ENCODE measurements around the gene CGB3.
"Not testable (repeated sequence)": the region's sequence is repeated elsewhere in the genome, so short reads cannot be mapped to it uniquely, and the experiment has no call there.

CGB3 gene

DNA sequence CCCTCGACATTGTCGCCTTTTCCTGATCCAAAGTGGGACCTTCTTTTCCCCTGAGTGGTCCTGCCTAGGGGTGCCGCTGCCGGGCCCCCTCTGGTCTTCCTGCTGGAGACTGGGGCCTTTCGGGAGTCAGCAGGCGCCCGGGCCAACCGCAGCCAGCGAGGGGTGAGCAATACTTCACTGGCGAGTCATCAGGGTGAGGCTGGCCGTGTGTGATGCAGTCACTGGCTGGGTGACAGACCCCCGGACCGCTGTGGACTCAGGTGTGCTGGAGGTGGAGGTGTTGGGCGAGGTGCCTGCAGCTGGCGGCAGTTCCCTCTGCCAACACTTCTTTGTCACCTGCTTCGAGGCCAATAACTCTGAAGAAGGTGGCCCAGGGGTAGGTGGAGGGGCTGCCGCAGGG, 18.0 kb upstream of the CGB3 start:
- no peak for DNase-seq

DNA sequence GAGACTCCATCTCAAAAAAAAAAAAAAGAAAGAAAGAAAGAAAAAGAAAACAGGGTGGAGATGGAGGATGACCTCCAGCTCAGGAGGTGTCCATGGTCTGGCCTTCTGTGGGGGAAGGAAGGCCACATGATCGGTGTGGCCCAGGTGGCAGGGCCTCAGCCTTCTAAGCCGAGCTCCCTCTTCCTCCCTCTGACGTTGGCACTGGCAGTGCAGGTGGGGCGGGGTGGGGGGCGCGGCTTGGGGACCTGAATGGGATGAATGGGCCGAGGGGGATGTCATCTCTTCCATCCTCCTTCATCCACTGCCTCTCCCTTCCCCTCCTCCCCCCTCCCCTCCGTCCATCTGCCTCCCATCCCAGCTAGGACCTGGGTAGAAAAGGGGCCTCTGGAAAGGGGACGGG, 15.6 kb upstream of the CGB3 start:
- DNase-seq: not testable (repeated sequence)

DNA sequence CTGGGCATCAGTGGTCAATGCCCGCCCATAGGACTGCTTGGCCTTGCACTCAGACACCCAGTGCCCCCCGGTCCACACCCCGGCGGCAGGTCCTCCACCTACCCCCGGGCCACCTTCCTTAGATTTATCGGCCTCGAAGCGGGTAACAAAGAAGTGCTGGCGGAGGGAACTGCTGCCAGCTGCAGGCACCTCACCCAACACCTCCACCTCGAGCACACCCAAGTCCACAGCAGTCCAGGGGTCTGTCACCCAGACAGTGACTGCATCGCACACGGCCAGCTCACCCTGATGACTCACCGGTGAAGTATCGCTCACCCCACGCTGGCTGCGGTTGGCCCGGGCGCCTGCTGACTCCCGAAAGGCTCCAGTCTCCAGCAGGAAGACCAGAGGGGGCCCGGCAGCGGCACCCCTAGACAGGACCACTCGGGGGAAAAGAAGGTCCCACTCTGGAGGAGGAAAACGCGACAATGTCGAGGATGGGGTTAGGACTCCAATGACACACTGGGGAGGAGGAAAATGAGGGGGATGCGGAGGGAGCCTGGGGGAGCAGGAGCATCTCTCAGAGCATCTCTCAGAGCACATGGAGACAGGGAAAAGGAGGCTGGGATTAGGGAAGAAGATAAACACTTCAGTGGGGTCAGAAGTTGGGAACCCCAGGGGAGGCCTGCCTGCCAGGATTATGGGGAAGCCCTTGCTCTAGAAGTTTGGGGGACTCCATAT, 14.6 kb upstream of the CGB3 start:
- DNase-seq: not testable (repeated sequence)

DNA sequence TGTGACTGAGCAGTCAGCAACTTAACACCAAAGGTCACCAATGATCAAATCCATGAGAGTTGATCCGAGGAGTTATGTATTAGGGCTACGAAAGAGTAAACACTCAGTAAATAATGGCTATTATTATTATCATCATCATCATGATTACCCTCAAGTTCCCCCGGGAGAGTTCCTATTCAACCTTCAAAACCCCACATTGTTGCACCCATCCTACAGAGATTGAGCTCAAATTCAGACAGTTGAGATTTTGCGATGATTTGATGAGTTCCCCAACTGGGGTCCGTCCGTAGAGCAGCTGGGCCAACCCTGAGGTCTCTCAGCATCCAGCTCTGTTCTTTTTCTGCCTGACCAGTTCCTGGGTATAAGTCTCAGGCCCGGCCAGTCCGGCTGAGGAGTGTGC, 14.0 kb upstream of the CGB3 start:
- DNase-seq: not testable (repeated sequence)

DNA sequence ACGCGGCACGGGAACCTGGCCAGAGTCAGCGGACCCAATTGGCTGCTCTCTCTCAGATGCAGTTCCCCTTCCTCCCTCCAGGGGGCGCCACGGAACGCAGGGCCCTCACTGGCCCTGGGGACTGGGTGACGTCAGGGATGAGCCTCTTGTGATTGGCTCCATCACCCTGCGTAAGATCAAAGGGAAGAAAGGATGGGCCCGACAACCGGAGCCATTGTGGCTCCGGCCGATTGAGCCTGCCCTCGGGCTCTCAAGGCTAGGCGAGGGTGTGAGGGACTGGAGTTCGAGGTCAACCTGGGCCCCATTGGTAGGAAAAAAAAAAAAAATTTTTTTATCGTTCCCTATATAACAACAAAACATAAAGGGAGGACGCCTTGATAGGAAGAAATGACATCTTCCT, 12.7 kb upstream of the CGB3 start, which contains the start of gene CGB1:
TSS of gene CGB1 (minus strand) at position 81 of the 400 bp plus-strand sequence. CDS start 184 bp downstream, outside the sequence.
- not testable (repeated sequence) for DNase-seq

DNA sequence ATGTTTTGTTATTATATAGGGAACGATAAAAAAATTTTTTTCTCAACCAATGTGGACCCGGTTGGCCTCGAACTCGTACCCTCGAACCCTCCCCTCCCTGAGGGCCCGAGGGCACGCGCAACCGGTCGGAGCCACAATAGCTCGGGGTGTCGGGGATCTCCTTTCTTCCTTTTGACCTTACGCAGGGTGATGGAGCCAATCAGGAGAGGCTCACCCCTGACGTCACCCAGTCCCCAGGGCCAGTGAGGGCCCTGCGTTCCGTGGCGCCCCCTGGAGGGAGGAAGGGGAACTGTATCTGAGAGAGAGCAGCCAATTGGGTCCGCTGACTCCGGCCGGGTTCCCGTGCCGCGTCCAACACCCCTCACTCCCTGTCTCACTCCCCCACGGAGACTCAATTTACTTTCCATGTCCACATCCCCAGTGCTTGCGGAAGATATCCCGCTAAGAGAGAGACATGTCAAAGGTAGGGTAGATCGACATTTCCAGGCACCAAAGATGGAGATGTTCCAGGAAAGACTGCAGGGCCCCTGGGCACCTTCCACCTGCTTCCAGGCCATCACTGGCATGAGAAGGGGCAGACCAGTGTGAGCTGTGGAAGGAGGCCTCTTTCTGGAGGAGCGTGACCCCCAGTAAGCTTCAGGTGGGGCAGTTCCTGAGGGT, 7.6 kb upstream of the CGB3 start, which contains the start of gene CGB2:
TSS of gene CGB2 (plus strand) at position 249 of the 660 bp plus-strand sequence. CDS start at position 455, 206 bp downstream.
- not testable (repeated sequence) for DNase-seq

DNA sequence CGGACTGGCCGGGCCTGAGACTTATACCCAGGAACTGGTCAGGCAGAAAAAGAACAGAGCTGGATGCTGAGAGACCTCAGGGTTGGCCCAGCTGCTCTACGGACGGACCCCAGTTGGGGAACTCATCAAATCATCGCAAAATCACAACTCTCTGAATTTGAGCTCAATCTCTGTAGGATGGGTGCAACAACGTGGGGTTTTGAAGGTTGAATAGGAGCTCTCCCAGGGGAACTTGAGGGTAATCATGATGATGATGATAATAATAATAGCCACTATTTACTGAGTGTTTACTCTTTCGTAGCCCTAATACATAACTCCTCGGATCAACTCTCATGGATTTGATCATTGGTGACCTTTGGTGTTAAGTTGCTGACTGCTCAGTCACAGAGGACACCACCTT, 6.2 kb upstream of the CGB3 start:
- DNase-seq: not testable (repeated sequence)

DNA sequence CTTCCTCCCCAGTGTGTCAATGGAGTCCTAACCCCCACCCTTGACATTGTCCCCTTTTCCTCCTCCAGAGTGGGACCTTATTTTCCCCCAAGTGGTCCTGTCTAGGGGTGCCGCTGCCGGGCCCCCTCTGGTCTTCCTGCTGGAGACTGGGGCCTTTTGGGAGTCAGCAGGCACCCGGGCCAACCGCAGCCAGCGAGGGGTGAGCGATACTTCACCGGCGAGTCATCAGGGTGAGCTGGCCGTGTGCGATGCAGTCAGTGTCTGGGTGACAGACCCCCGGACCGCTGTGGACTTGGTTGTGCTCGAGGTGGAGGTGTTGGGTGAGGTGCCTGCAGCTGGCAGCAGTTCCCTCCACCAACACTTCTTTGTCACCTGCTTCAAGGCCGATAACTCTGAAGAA, 5.6 kb upstream of the CGB3 start:
- not testable (repeated sequence) for DNase-seq

DNA sequence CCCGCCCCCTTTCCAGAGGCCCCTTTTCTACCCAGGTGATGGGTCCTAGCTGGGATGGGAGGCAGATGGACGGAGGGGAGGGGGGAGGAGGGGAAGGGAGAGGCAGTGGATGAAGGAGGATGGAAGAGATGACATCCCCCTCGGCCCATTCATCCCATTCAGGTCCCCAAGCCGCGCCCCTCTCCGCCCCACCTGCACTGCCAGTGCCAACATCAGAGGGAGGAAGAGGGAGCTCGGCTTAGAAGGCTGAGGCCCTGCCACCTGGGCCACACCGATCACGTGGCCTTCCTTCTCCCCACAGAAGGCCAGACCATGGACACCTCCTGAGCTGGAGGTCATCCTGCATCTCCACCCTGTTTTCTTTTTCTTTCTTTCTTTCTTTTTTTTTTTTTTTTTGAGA, 4.6 kb upstream of the CGB3 start:
- DNase-seq: not testable (repeated sequence)

DNA sequence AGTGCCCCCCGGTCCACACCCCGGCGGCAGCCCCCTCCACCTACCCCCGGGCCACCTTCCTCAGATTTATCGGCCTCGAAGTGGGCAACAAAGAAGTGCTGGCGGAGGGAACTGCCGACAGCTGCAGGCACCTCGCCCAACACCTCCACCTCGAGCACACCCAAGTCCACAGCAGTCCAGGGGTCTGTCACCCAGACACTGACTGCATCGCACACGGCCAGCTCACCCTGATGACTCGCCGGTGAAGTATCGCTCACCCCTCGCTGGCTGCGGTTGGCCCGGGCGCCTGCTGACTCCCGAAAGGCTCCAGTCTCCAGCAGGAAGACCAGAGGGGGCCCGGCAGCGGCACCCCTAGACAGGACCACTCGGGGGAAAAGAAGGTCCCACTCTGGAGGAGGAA, 1.5 kb upstream of the CGB3 start:
- not testable (repeated sequence) for DNase-seq

DNA sequence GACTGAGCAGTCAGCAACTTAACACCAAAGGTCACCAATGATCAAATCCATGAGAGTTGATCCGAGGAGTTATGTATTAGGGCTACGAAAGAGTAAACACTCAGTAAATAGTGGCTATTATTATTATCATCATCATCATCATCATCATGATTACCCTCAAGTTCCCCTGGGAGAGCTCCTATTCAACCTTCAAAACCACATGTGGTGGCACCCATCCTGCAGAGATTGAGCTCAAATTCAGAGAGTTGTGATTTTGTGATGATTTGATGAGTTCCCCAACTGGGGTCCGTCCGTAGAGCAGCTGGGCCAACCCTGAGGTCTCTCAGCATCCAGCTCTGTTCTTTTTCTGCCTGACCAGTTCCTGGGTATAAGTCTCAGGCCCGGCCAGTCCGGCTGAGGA, 955 bp upstream of the CGB3 start:
- DNase-seq: not testable (repeated sequence)

DNA sequence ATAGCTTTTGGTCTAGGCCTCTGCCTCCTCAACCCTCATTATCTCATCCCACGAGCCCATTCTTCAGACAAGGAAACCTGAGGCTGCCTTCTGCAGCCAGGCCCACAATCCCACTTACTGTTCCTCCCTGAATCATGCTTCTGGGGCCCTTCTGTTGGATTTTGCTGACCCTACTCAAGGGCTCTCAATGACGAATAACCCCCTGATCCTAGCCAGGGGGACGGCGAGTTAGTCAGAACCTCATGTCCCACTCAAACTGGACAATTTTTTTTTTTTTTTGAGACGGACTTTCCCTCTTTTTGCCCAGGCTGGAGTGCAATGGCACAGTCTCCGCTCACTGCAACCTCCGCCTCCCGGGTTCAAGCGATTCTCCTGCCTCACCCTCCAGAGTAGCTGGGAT, 2.0 kb downstream of the CGB3 start:
- DNase-seq: no peak

DNA sequence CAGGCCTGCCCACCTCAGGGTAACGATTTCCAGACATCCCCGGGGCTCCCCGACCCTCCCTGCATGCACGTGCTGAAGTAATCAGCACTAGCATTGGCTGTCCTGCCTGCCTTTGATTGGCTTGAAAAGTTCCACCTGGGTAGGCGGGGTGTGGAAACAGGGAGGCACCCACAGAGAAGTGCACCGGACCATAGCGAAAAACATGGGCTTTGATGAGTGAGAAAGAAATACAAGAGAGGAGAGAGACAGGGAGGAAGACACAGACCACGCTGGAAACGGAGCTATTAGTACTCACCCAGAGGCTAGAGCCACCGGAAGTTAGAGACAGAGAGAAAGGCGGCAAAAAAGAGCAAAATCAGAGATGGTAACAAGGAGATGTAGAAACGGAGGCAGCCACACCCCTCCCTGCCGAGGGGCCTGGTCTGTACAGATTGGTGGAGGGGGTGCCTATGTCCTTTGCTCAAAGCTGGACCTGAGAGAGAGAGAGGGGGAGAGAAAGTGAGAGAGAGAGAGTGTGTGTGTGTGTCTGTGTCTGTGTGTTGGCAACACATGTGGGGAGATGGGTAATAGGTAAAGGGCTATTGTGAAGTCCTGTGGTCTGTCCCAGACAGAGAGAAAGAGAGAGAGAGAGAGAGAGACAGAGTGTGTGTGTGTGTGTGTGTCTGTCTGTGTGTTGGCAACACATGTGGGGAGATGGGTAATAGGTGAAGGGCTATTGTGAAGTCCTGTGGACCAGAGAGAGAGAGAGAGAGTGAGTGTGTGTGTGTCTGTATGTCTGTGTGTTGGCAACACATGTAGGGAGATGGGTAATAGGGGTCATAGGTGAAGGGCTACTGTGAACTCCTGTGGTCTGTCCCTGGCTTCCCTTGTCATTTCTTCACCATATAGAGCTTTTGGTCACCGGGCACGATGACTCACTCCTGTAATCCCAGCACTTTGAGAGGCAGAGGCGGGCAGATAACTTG, 2.9 kb downstream of the CGB3 start:
- no peak for DNase-seq

DNA sequence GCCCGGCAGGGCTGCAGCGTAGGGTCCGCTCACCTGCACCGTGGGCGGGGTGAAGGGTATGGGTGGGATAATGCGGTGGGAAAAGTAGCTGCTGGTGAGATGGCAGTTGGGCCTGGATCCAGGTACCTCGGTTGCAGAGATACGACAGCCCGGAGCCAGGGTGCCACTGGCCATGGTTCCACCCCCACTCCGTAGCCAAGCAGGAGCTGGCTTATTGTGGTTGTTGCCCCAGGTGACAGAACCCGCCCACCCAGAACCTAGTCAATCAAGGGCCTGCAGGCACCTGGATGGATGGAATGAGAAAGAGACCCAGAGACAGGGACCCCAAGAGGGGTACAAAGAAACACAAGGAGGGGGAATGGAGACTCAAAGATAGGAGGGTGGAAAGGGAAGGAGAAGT, 3.8 kb downstream of the CGB3 start:
- no peak for DNase-seq

DNA sequence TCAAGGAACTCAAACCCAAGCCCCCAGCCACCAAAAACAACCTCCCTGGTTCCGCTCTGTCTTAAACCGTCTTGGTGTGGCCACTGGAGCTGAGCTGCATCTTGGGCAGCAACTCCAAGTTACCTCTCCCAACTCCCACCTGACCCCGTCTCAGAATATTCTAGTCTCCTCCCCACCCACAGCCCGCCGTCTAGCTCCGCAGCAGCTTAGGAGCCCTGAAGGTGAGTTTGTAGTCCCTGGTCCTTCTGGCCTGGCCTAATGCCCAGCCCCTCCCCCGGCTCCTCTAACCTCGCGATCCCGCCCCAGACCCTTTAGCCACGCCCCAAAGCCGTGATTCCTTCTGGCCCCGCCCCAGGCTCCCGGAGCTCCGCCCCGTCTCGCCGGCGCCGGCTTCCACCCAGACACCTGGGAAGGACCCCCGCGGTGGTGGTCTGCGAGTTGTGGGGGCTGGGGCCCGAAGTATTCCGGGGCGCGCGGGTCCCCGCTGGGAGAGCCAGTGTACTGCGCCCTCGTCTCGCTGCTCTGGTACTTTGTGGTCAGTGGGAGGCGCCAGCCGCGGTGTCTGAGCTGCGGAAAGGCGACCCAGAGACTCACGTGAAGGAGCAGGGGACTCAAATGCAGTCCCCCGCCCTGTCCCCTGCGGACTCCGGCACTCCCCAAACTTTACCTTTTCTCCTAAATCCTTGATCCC, 4.7 kb downstream of the CGB3 start:
- peak; percentile 47 for DNase-seq

DNA sequence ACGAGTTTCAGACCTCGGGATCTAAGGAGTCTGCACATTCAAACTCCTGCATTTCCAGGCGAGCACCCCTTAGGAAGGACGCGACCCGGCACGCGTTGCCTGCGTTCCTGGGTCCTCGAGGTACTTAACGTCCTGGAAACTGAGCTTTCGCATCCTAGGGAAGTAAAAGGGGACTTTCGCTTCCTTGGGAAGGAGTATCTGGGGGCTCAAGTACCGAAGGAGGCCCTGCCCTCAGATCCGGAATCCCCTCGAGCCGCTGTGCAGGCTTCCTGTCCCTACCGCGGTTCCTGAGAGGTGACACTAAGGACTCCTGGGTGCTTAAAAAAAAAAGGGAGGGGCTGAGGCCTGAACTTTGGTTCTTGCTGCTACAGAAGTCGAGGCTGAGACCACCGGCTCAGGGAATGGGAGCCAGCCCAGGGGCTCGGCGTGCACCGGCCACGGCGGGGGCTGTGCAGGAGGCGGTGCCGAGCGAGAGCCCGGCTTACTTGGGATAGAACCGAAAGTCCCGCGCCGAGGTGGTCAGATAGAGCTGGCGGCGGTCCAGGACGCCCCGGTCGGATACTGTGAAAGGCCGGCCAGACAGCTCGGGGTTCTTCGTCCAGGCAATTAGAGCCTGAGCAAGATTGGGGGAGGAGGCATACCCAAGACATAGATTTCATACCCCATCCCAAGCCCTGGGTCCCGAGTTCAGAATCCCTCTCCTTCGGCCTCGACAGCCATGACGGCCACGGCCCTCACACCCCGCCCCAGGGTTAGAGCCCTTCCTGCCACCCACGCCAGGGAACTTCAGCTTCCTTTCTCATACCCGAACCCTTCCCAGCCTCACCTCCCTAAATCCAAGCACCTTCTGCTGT, 5.5 kb downstream of the CGB3 start:
- DNase-seq: not testable (repeated sequence)

DNA sequence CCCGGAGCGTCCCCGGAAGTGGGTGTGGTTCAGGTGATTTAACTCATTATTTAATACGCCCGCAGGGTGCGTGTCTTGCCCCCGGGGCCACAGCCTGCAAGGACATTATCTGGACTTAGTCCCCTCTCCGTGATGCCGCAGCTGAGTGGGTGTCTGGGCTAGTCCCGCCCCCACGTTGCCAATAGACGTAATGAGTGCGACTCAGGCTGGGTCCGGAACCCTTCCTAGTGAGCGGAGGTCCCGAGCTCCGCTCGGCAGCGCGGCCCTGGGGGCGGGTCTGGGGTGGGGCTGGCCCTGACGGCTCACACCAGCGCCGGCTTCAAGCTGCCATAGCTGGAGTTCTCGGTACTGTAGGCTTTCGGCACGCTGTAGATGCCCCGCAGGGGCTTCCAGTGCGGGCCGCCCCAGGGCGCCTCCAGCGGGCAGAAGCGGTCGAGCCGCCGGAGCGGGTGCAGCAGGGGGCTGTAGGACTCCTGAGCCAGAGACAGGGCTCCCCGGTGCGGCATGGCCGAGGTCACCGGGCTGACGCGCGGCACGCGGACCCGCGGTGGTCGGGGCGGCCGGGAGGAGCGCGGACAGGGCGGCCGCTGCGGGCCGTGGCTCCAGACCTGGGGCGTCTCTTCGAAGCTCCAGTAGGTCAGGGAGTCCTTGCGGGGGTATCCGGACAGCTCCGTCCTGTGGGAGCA, 6.3 kb downstream of the CGB3 start:
- DNase-seq: no peak

DNA sequence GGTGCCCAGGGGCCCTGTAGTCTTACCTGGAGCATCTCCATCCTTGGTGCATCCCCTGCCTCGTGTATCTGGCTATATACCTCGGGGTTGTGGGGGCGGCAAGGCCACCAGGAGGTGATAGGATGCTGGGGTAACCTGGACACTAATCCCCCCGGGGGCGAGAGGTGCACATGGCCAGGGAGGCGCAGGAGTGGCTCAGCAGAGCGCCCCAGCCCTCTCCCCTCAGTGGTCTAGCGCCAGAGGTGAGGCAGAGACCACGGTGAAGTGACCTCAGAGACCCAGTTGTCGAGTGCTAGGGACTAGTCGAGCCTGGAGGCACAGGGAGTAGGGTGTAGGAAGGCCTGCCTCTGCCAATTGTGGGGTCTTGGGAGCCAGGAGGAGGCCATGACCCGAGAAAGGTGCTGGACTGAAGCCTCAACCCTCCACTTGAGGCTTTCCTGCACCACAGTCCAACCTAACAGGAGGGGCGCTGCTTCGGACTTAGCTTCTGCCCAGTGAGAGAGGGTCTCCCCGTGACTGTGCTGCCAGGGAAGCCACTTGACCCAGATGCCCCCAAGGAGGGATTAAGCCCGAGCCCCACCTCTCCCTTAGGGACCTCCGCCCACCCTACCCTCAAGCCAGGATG, 7.0 kb downstream of the CGB3 start, which contains the start of gene LHB:
TSS of gene LHB (minus strand) at position 51 of the 625 bp plus-strand sequence. CDS start at position 41, 10 bp downstream.
- no peak for DNase-seq

DNA sequence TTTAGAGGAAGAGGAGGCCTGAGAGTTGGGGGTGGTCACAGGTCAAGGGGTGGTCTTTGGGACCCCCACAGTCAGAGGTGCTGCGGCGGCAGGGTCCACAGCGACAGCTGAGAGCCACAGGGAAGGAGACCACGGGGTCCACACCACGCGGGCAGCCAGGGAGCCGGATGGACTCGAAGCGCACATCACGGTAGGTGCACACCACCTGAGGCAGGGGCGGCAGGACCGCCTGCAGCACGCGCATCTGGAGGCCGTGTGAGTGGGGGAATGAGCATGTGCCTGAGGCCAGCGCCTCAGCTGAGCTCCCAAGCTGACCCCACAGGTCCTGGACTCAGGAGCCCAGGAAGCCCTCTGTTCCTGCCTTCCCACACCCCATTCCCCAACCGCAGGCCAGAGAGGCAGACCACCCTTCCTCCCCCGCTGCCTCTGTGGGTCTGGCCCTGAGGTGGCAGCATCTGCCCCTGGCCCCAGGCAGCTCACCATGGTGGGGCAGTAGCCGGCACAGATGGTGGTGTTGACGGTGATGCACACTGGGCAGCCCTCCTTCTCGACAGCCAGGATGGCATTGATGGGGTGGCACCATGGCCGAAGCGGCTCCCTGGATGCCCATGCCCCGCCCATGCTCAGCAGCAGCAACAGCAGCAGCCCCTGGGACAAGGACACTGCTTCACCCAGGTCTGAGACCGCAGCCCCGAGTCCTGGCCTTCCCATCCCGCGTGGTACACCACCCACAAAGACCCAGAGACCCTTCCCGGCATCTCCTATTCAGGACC, 7.9 kb downstream of the CGB3 start:
- no peak for DNase-seq
